A673 (cell line): ENCODE results near the gene EXTL1. TPM values are rescaled to one million over a fixed set of nuclear protein-coding genes. Genes with fewer than 3 reads are reported as not detected.

Source experiments
- BruUV-seq: library from RNA; stranded (reverse); fragments of 400-500 nt; replicated peaks from 2 replicates; lab custom pipeline; 2021; lab: Mats Ljungman, UMichigan
- CTCF ChIA-PET: fragments of 300-600 bp; sonication (Branson Sonifier 250); formaldehyde crosslinking; loops from one replicate; lab custom pipeline; 2022; ENCODE audit warnings: antibody characterized with exemption; lab: Charles Lee
- POLR2A ChIA-PET: fragments of 300-600 bp; sonication (Branson Sonifier 250); formaldehyde crosslinking; loops from one replicate; lab custom pipeline; 2022; ENCODE audit warnings: antibody characterized with exemption; ENCODE audit not compliant: low non-redundant PET; lab: Charles Lee
- DNase-seq: peaks from one replicate; pipeline ENCODE4 v3.0.0-alpha.2; 2015; ENCODE audit warnings: low spot score
- H3K27ac ChIP-seq: fragments of 200-600 bp; sonication (generic); 2 replicates; pipeline ENCODE4 v1.5.1; 2016; ENCODE audit warnings: mixed run types, low read depth, mild to moderate bottlenecking, mixed read lengths, antibody characterized with exemption, low read length; ENCODE audit not compliant: poor library complexity, severe bottlenecking
- H3K27me3 ChIP-seq: fragments of 200-600 bp; sonication (generic); replicated peaks from 2 replicates; pipeline ENCODE4 v1.6.1; 2017; ENCODE audit warnings: mixed run types, low read depth, mild to moderate bottlenecking, mixed read lengths, antibody characterized with exemption, low read length; ENCODE audit not compliant: insufficient read depth, poor library complexity
- H3K36me3 ChIP-seq: fragments of 200-600 bp; sonication (generic); 2 replicates; pipeline ENCODE4 v1.6.1; 2016; ENCODE audit warnings: mixed run types, mild to moderate bottlenecking, mixed read lengths, antibody characterized with exemption, low read length; ENCODE audit not compliant: insufficient read depth, poor library complexity, severe bottlenecking
- H3K4me1 ChIP-seq: fragments of 200-600 bp; sonication (generic); 2 replicates; pipeline ENCODE4 v1.6.1; 2017; ENCODE audit warnings: mixed run types, mild to moderate bottlenecking, mixed read lengths, antibody characterized with exemption, low read length; ENCODE audit not compliant: insufficient read depth, poor library complexity, severe bottlenecking
- H3K4me3 ChIP-seq: fragments of 200-600 bp; sonication (generic); 2 replicates; pipeline ENCODE4 v1.5.1; 2016; ENCODE audit warnings: low read depth, mixed run types, mild to moderate bottlenecking, mixed read lengths, low read length; ENCODE audit not compliant: poor library complexity, severe bottlenecking
- H3K9me3 ChIP-seq: fragments of 200-600 bp; sonication (generic); 2 replicates; pipeline ENCODE4 v1.6.1; 2016; ENCODE audit warnings: mixed run types, low read depth, mild to moderate bottlenecking, mixed read lengths, antibody characterized with exemption, low read length; ENCODE audit not compliant: poor library complexity, severe bottlenecking
- EZH2 ChIP-seq: fragments of 200-600 bp; sonication (generic); IDR thresholded peaks from 2 replicates; pipeline ENCODE4 v1.6.1; 2017; ENCODE audit warnings: borderline replicate concordance, low read depth, mild to moderate bottlenecking, mixed read lengths, antibody characterized with exemption, low read length; ENCODE audit not compliant: poor library complexity, severe bottlenecking
- intact Hi-C: fragments of 100-400 bp; cut with micrococcal nuclease; formaldehyde crosslinking; loops from one replicate; pipeline ENCODE4 v1.10.0; 2022; ENCODE audit not compliant: unreplicated experiment
- total RNA-seq: library from RNA; stranded (reverse); gene quantifications from 2 replicates; pipeline ENCODE4 v1.2.3, GENCODE V29; 2021
- TF ChIP-seq, protein P1 (sequence below): fragments of 300-800, 200-600 bp; sonication (generic); conservative IDR thresholded peaks from 2 replicates; pipeline ENCODE4 v1.5.1; 2017; ENCODE audit warnings: low read depth, mild to moderate bottlenecking, antibody characterized with exemption, low read length, moderate library complexity, mixed read lengths

EXTL1 gene
- total RNA-seq, 1 experiment from 2014 or later: not detected

DNA sequence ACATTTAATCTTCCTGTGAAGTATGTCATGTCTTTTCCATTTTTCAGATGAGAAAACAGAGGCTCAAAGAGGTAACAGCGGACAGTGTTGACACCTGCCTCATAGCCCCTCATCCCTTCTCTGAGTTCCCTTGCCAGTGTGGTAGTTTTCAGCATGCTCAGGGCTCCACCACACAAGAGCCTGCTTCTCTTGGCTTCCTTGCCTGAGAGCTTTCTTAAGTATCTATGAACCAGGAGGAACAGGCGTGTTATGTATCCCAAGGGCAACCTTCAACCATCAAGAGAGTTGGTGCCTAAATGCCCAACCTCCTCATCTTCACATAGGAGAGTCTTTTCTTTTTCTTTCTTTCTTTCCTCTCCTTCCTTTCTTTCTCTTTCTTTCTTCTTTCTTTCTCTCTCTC, 17.8 kb upstream of the EXTL1 start:
- no peak for DNase-seq
- Histone ChIP-seq H3K4me3 (no peak overlapping the region), H3K9me3 (no peaks in the 10 kb centered on the region), H3K27ac (no peak overlapping the region), H3K27me3 (no peaks in the 10 kb centered on the region), H3K36me3 (no peaks in the 10 kb centered on the region), H3K4me1 (peaks cover 1% of the 10 kb centered on the region)
- intact Hi-C loops: no loop called here
- CTCF ChIA-PET: no interaction called here
- POLR2A ChIA-PET: no interaction called here
- TF ChIP-seq EZH2: no peak
- TF ChIP-seq, protein P1, sequence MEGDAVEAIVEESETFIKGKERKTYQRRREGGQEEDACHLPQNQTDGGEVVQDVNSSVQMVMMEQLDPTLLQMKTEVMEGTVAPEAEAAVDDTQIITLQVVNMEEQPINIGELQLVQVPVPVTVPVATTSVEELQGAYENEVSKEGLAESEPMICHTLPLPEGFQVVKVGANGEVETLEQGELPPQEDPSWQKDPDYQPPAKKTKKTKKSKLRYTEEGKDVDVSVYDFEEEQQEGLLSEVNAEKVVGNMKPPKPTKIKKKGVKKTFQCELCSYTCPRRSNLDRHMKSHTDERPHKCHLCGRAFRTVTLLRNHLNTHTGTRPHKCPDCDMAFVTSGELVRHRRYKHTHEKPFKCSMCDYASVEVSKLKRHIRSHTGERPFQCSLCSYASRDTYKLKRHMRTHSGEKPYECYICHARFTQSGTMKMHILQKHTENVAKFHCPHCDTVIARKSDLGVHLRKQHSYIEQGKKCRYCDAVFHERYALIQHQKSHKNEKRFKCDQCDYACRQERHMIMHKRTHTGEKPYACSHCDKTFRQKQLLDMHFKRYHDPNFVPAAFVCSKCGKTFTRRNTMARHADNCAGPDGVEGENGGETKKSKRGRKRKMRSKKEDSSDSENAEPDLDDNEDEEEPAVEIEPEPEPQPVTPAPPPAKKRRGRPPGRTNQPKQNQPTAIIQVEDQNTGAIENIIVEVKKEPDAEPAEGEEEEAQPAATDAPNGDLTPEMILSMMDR: no peak
- no TSS peak for BruUV-seq

DNA sequence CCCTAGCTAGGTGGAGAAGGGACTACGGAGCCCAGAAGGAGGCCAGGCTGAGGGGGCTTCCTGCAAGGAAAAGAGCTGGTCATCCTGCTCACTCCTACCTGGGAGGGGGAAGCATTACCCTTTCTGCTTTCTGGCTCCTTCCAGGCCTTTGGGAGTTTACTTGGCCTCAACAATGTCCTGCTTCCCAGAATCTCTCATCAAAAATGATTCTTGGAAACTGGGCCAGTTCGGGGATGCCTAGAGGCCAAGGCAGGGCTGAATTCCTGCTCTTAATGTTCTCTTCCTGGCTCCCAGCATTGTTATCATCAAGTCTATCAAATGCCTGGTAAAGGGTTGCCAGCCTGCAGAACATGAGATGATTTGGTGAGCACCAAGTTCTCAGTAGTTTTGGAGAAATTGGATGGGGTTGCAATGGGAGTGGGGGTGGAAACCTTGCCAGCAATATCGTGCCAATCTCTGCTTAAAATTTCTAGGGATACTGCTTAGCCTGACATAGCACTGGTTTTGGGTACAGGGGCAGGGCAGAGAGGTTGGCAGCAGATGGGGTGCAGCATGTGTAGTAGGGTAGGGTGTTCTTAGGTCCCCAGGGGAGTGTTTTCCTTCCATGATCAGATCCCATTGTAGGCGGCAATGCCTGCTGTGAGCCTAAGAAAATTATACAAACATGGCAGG, 16.0 kb upstream of the EXTL1 start:
- no peak for DNase-seq
- TF ChIP-seq EZH2: no peak
- TF ChIP-seq, protein P1: no peak
- Histone ChIP-seq H3K36me3 (no peaks in the 10 kb centered on the region), H3K27me3 (no peaks in the 10 kb centered on the region), H3K9me3 (no peaks in the 10 kb centered on the region), H3K27ac (no peak overlapping the region), H3K4me1 (no peaks in the 10 kb centered on the region), H3K4me3 (no peak overlapping the region)
- POLR2A ChIA-PET: no interaction called here
- intact Hi-C loops: no loop called here
- CTCF ChIA-PET: no interaction called here
- no TSS peak for BruUV-seq

DNA sequence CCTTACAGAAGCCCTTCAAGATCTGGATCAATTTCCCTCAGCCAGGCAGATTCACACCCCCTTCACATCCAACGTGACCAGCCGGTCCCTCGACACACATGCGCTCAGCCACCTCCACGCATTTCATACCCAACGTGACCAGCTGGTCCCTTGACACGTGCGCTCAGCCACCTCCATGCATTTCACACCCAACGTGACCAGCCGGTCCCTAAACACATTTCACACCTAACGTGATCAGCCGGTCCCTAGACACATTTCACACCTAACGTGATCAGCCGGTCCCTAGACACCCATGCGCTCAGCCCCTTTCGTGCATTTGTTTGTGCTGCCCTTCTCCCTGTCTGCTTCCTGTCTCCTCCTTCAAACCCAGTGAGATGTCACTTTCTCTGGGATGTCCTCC, 14.9 kb upstream of the EXTL1 start:
- DNase-seq: no peak
- POLR2A ChIA-PET: no interaction called here
- Histone ChIP-seq H3K27me3 (no peaks in the 10 kb centered on the region), H3K36me3 (no peaks in the 10 kb centered on the region), H3K4me1 (no peaks in the 10 kb centered on the region), H3K9me3 (no peaks in the 10 kb centered on the region), H3K4me3 (no peak overlapping the region), H3K27ac (no peak overlapping the region)
- TF ChIP-seq EZH2: no peak
- TF ChIP-seq, protein P1: no peak
- intact Hi-C loops: no loop called here
- CTCF ChIA-PET: no interaction called here
- BruUV-seq: no TSS peak
